PFSK-1 (cell line): ENCODE results near the gene RAPGEF2.

ENCODE experiments used
- FOXP2 ChIP-seq: optimal IDR thresholded peaks from 2 replicates; pipeline ENCODE3; 2011; ENCODE audit warnings: borderline replicate concordance, control low read depth, inconsistent platforms; ENCODE audit not compliant: insufficient read depth; ENCODE audit errors: extremely low read length, extremely low read depth
- POLR2AphosphoS5 ChIP-seq: IDR thresholded peaks from 2 replicates; pipeline ENCODE4 v1.6.1; 2012; ENCODE audit warnings: low read depth, mild to moderate bottlenecking, control low read depth, low read length, moderate library complexity
- SIN3A ChIP-seq: IDR thresholded peaks from 2 replicates; pipeline ENCODE4 v1.6.1; 2012; ENCODE audit warnings: mild to moderate bottlenecking, low read length, moderate library complexity, borderline replicate concordance; ENCODE audit not compliant: insufficient read depth
- TAF1 ChIP-seq: IDR thresholded peaks from 2 replicates; pipeline ENCODE4 v1.6.1; 2012; ENCODE audit warnings: low read length, control low read depth, borderline replicate concordance; ENCODE audit not compliant: insufficient read depth
- TF ChIP-seq, protein P1 (sequence below), 2 experiments: IDR thresholded peaks; 2 replicates each; pipeline versions ENCODE4 v1.6.1 to v1.8.0; 2011 to 2012; ENCODE audit warnings: low read depth in 2 of 2, low read length in 2 of 2, control low read depth in 1 of 2, inconsistent platforms in 1 of 2, mild to moderate bottlenecking in 1 of 2, moderate library complexity in 1 of 2; ENCODE audit not compliant: insufficient read depth in 1 of 2

RAPGEF2 gene

DNA sequence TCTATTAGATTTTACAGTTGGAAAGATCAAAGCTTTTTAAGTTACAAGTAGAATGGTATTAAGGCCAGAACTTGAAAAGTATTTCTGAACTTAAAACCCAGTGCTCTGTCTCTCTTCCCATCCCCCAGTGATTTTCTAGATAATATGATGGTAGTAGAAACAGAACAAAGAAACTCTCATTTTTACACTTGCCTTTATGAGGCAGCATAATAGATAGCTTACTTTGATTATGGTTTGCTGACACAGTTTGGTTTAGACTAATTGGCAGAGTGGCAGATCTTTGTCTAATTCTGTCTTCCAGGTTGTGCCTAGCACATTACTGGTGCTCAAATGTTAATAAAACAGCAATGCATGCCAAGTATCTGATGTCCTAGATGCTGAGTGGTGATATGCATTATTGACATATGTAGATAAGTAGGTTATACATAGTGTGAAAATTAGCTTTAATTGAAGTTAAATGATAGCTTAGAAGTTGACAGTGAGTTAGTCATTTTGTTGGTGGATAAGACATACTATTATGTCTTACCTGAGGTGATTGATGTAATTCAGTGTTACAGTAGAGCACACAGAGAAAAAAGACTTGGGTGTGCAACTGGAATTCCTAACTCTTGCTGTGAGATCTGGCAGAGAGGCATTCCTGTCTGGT is 4.3 kb upstream of the RAPGEF2 start:
- no peak for TF ChIP-seq TAF1
- TF ChIP-seq FOXP2 = no peak
- TF ChIP-seq POLR2AphosphoS5 = no peak
- no peak for TF ChIP-seq SIN3A
- TF ChIP-seq, protein P1, sequence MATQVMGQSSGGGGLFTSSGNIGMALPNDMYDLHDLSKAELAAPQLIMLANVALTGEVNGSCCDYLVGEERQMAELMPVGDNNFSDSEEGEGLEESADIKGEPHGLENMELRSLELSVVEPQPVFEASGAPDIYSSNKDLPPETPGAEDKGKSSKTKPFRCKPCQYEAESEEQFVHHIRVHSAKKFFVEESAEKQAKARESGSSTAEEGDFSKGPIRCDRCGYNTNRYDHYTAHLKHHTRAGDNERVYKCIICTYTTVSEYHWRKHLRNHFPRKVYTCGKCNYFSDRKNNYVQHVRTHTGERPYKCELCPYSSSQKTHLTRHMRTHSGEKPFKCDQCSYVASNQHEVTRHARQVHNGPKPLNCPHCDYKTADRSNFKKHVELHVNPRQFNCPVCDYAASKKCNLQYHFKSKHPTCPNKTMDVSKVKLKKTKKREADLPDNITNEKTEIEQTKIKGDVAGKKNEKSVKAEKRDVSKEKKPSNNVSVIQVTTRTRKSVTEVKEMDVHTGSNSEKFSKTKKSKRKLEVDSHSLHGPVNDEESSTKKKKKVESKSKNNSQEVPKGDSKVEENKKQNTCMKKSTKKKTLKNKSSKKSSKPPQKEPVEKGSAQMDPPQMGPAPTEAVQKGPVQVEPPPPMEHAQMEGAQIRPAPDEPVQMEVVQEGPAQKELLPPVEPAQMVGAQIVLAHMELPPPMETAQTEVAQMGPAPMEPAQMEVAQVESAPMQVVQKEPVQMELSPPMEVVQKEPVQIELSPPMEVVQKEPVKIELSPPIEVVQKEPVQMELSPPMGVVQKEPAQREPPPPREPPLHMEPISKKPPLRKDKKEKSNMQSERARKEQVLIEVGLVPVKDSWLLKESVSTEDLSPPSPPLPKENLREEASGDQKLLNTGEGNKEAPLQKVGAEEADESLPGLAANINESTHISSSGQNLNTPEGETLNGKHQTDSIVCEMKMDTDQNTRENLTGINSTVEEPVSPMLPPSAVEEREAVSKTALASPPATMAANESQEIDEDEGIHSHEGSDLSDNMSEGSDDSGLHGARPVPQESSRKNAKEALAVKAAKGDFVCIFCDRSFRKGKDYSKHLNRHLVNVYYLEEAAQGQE (IDR thresholded peaks at IDR 0.05; ENCODE audit: insufficient read depth in 1 of 2, low read depth in 2 of 2, low read length in 2 of 2) = no peak

DNA sequence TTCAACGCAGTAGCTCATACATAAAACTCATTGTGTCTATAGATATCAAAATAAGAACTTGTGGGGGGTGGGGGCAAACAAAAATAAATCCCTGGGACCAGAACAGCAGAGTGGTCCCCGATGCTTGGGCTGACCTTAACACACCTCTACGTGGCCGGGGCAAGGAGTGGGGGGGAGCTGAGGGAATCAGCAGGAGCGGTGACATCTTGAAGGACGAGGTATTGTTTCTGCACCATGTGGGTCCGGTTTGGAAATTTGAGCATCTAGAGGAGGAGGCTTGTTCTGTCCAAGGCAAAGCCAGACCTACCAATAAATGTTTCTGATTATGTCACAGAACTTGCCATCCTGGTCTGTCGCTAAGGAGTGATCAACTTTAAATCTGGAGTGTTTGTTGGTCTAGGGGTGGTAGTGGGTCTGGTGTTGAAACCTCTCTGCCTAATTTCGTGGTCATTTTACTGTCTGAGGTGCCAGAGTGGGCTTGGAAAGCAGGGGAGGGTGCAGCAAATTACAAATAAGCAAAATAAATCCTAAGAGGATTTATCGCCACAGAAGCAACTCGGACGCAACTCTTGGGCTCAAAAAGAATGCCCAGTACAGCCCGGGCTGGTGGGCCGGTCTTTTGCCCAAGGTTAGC is 774 bp upstream of the RAPGEF2 start:
- TF ChIP-seq TAF1 (no peak), POLR2AphosphoS5 (no peak), FOXP2 (no peak)
- TF ChIP-seq, protein P1 (IDR thresholded peaks at IDR 0.05; ENCODE audit: insufficient read depth in 1 of 2, low read depth in 2 of 2, low read length in 2 of 2) = no peak

DNA sequence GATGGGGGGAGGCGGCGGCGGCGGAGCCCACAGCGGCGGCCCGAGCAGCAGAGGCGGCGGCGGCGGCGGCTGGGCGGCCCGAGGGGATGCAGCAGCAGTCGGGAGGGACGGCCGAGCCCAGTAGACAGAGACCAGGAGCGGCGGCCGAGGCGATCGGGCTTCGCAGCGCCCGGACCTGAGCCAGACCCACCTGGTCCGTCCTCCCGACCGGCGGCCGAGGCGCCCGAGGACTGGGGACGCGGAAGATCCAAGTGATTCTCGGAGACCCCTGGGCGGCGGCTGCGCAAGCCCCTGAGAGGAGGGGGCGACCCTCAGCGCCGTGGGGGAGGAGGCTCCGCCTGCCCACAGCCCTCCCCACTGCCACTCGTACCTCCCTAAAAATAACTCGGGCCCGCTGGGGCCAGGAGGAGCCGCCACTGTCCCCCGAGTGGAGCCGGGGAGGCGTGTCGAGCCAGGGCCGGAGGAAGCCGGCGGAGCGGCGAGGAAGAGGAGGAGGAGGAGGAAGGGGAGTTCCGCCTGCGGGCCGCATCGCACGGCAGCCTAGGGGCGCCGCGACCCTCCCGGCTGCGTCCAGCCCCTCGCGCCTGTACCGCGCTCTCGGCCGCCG is 608 bp downstream of the RAPGEF2 start:
- TF ChIP-seq, protein P1 (IDR thresholded peaks at IDR 0.05; ENCODE audit: insufficient read depth in 1 of 2, low read depth in 2 of 2, low read length in 2 of 2) = no peak
- TF ChIP-seq TAF1 = no peak
- no peak for TF ChIP-seq POLR2AphosphoS5
- TF ChIP-seq FOXP2 = no peak
- TF ChIP-seq SIN3A = no peak

DNA sequence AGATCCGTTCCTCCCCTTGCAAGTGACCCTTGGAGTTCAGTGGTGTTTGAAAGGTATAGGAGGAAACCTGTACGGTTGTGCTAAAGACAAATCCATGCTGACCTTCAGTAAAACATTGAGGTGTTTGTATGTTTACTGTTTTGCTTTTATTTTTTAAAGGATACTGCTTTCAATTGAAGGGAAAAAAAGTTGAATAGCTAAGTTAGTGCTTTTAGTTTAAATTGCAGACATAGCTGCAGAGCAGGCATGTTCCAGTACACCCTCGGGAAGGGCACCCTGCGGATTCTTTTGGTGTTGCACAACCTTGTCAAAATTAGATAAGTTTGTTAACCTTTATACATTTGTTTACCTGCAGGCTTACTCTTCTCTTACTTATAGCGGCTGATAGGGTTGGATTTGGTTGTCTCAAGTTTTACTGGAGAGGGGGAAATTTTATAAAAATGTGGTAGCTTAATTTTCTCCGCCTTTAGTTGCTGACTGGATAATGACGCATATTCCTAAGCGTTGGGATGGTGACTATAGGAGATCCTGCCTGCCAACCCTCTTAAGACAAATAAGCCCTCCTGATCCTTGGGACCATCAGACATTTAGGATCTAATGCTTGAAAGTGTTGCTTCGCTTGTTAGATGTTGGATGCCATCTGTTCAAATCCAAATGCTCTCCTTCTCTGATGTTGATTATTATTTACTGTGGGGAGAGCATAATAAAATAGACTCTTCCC is 2.0 kb downstream of the RAPGEF2 start:
- no peak for TF ChIP-seq FOXP2
- TF ChIP-seq, protein P1 (IDR thresholded peaks at IDR 0.05; ENCODE audit: insufficient read depth in 1 of 2, low read depth in 2 of 2, low read length in 2 of 2) = no peak
